Osteocyte (in vitro differentiated cells): ENCODE data around the gene SIAH3. TPM values are rescaled to one million over a fixed set of nuclear protein-coding genes. Genes with fewer than 3 reads are reported as not detected.

ENCODE experiments used
- DNase-seq: peaks from one replicate; pipeline ENCODE4 v3.0.0; 2021; ENCODE audit warnings: mixed read lengths; ENCODE audit not compliant: unreplicated experiment; ENCODE audit errors: extremely low spot score
- H3K27ac Mint-ChIP-seq: one replicate; pipeline ENCODE4 v1.8.0; 2021; ENCODE audit warnings: mild to moderate bottlenecking, mixed read lengths; ENCODE audit not compliant: unreplicated experiment
- H3K27me3 Mint-ChIP-seq: one replicate; pipeline ENCODE4 v1.8.0; 2021; ENCODE audit warnings: mixed read lengths; ENCODE audit not compliant: unreplicated experiment
- H3K36me3 Mint-ChIP-seq: one replicate; pipeline ENCODE4 v1.8.0; 2021; ENCODE audit warnings: mixed read lengths; ENCODE audit not compliant: unreplicated experiment
- H3K4me1 Mint-ChIP-seq: one replicate; pipeline ENCODE4 v1.8.0; 2021; ENCODE audit warnings: mixed read lengths; ENCODE audit not compliant: unreplicated experiment
- H3K4me3 Mint-ChIP-seq: one replicate; pipeline ENCODE4 v1.8.0; 2021; ENCODE audit warnings: mild to moderate bottlenecking, moderate library complexity, mixed read lengths; ENCODE audit not compliant: unreplicated experiment
- H3K9me3 Mint-ChIP-seq: one replicate; pipeline ENCODE4 v1.8.0; 2021; ENCODE audit warnings: mixed read lengths; ENCODE audit not compliant: unreplicated experiment
- total RNA-seq: library from RNA; stranded (reverse); gene quantifications from 2 replicates; pipeline ENCODE4 v1.2.1, GENCODE V29; 2021
- TF ChIP-seq, protein P1 (sequence below): fragments of 200-600 bp; sonication (generic); IDR thresholded peaks from 2 replicates; pipeline ENCODE4 v1.5.0; 2021; ENCODE audit warnings: antibody characterized with exemption, mild to moderate bottlenecking, moderate library complexity

The SIAH3 gene
- total RNA-seq, 1 donor from 2014 or later: not detected

DNA sequence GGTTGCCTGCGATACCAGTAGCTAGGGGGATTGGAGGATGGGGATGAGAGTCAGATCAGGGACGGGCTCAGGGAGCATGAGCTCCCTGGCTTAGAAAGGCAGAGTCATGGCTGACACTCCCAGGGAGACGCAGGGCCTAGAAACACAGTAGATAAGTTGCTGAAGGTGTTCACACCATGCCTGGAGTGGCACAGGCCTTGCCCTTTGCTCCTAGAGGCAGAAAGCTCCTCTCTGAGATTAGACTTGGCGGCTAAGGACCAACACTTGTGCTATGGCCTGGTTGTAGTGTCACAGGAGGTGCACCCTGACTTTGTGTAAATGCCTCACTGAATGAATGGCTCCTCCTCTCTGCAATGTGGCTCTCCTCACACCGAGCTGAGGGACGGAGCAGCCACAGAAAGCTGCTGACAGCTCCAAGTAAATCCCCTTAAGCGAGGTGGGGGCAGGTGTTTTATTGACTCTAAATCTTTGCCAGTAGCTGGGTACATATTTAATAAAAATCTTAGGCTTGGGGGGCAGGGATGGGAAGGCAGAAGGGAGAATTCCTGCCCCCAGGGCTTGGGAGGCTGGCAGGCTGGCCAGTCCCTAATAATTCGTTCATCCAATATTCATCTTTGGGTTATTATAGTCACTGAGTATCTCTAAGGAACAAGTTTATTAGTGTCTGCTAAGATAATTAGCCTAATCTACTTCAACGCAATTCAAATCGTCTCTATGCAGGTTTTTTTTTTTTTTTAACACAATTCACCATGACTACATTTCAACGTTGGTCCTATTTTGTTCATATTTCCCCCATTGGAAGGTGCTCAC, 54.9 kb downstream of the SIAH3 start:
- peaks cover 7% of the 10 kb centered on the region for H3K27me3 Mint-ChIP-seq
- H3K9me3 Mint-ChIP-seq: no peaks in the 10 kb centered on the region
- no peak overlapping the region for H3K27ac Mint-ChIP-seq
- peaks cover 9% of the 10 kb centered on the region for H3K4me1 Mint-ChIP-seq
- no peak overlapping the region for H3K4me3 Mint-ChIP-seq
- TF ChIP-seq, protein P1, sequence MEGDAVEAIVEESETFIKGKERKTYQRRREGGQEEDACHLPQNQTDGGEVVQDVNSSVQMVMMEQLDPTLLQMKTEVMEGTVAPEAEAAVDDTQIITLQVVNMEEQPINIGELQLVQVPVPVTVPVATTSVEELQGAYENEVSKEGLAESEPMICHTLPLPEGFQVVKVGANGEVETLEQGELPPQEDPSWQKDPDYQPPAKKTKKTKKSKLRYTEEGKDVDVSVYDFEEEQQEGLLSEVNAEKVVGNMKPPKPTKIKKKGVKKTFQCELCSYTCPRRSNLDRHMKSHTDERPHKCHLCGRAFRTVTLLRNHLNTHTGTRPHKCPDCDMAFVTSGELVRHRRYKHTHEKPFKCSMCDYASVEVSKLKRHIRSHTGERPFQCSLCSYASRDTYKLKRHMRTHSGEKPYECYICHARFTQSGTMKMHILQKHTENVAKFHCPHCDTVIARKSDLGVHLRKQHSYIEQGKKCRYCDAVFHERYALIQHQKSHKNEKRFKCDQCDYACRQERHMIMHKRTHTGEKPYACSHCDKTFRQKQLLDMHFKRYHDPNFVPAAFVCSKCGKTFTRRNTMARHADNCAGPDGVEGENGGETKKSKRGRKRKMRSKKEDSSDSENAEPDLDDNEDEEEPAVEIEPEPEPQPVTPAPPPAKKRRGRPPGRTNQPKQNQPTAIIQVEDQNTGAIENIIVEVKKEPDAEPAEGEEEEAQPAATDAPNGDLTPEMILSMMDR: no peak
- peak; percentile 71 for DNase-seq
- no peaks in the 10 kb centered on the region for H3K36me3 Mint-ChIP-seq

DNA sequence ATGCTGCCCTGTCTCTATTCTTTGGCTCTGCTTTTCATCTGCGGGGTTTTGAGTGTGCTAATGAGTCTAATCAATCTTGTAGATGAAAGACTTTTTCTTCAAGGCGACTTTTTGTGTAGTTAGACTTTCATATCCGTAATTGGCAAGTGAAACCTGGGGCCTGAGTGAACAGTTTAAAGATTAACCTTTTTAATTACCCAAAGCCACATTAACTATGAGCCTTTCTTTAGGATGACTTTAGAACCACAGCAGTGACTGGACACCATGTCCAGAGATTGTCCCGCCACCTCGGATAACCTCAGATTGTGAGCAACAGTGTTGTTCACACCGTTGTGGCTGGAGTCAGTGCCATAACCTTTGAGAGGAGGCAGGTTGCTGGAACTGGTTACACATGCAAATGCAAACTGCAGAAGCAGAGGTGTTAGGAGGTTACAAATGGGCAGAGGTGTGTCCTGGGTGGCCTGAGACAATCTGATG, 58.7 kb downstream of the SIAH3 start:
- peak; percentile 34 for DNase-seq
- H3K9me3 Mint-ChIP-seq: no peaks in the 10 kb centered on the region
- TF ChIP-seq, protein P1: no peak
- no peaks in the 10 kb centered on the region for H3K36me3 Mint-ChIP-seq
- peaks cover 14% of the 10 kb centered on the region for H3K27me3 Mint-ChIP-seq
- no peak overlapping the region for H3K4me3 Mint-ChIP-seq
- no peaks in the 10 kb centered on the region for H3K4me1 Mint-ChIP-seq
- H3K27ac Mint-ChIP-seq: no peak overlapping the region

DNA sequence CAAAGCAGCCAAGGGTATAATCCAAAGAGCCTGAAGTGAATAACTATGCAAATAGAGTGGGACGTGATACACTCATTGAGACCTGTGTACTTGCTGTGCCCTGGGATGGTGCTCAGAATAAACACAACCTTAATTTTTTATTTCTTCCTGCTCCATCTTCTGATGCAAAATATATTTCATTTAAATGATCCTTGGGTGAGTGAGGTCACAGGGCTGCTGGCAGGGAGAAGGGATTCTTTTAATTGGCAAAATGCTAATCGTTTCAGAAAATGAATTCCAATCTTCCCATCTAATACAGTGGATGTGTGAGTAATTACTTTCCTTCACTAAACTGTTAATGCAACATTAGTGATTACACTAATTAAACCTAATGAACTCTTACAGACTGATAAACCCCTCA, 63.5 kb downstream of the SIAH3 start:
- H3K27me3 Mint-ChIP-seq: peaks cover 9% of the 10 kb centered on the region
- H3K9me3 Mint-ChIP-seq: no peaks in the 10 kb centered on the region
- TF ChIP-seq, protein P1: no peak
- H3K36me3 Mint-ChIP-seq: no peaks in the 10 kb centered on the region
- H3K4me3 Mint-ChIP-seq: no peak overlapping the region
- no peaks in the 10 kb centered on the region for H3K4me1 Mint-ChIP-seq
- H3K27ac Mint-ChIP-seq: no peak overlapping the region
- peak; percentile 11 for DNase-seq

DNA sequence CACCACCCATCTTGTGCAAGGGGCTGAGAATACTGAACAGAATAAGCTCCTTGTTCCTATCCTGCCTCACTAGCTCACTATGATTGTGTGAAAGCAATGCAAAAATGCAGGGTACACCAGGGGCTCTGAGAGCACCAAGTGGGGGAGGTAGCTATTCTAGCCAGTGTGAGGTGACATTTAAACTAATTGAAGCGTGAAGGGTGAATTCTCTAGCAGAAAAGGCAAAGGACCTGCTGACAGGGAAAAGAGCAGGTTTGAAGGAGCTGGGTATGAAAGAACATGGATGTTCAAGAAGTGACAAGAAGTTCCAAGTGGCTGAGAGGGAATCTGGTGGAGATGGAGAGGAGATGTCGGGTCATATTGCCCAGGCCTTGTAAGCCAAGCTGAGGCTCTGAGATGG, 64.2 kb downstream of the SIAH3 start:
- Mint-ChIP-seq H3K27ac (no peak overlapping the region), H3K4me3 (no peak overlapping the region), H3K36me3 (no peaks in the 10 kb centered on the region), H3K4me1 (peaks cover 3% of the 10 kb centered on the region), H3K27me3 (peaks cover 9% of the 10 kb centered on the region), H3K9me3 (no peaks in the 10 kb centered on the region)
- TF ChIP-seq, protein P1: no peak
- DNase-seq: no peak

DNA sequence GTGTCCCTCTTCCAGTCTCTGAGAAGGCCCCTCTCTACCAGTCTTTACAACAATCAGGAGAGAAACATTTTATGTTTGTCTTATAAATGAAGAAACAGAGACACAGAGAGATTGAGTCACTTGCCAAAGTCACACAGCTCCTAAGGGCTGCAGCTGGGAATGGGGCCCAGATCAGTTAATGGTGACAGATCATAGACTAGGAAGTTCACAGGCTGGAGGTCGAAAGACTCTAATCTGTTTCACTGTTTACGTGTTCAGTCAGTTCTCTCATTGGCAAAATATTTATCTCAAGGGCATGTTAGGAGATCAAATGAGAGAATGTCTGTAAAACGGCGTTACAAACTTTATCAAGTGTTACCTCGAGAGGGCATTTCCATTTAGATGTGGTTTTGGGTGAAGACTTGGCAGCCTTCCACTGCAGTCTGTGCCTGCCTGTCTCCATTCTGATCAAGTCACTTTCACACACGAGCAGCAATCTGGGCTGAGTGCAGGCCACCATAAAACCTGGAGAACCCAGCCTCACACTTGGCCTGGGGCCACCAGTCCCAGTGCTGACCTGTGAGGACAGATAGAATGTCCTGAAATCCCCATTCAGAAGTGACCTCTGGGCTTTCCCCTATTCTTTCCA, 65.1 kb downstream of the SIAH3 start:
- Mint-ChIP-seq H3K4me1 (peaks cover 12% of the 10 kb centered on the region), H3K4me3 (no peak overlapping the region), H3K36me3 (no peaks in the 10 kb centered on the region), H3K27me3 (peaks cover 9% of the 10 kb centered on the region), H3K9me3 (no peaks in the 10 kb centered on the region), H3K27ac (no peak overlapping the region)
- no peak for DNase-seq
- TF ChIP-seq, protein P1: no peak
